Measurements from ENCODE around the gene ABHD16B. TPM values are rescaled to one million over a fixed set of nuclear protein-coding genes. Genes with fewer than 3 reads are reported as not detected.
"Not testable (repeated sequence)": the region's sequence is repeated elsewhere in the genome, so short reads cannot be mapped to it uniquely, and the experiment has no call there.

Gene ABHD16B
- polyA plus RNA-seq, 1 experiment: not detected

- Histone ChIP-seq H3K27ac (ENCODE audit: low read depth, low read length) (no peak overlapping the region), H3K9me3 (ENCODE audit: control insufficient read depth, insufficient read depth, low read length) (no peaks in the 10 kb centered on the region), H3K4me3 (ENCODE audit: low read depth, low read length) (no peak overlapping the region), H3K27me3 (ENCODE audit: control insufficient read depth, insufficient read depth, low read length) (no peaks in the 10 kb centered on the region)
- CTCF ChIA-PET: no interaction called here
- POLR2A ChIA-PET: interaction anchor here (0.9 to 1.3 kb wide), 2 partner anchors 15 to 17 kb away, joined by 3 read pairs; no protein-coding TSS in a partner anchor
- no peak for TF ChIP-seq CTCF (IDR thresholded peaks at IDR 0.05; ENCODE audit: low read depth, low read length)
- DNase-seq (ENCODE audit: low read depth, low spot score): no peak
Observed at GRCh38 chr20:63878899-63879663, 17.8 kb downstream of the ABHD16B start.

- H3K9me3 ChIP-seq (ENCODE audit: control insufficient read depth, insufficient read depth, low read length); DNase-seq (ENCODE audit: low read depth, low spot score); CTCF ChIA-PET; H3K27me3 ChIP-seq (ENCODE audit: control insufficient read depth, insufficient read depth, low read length); H3K4me3 ChIP-seq (ENCODE audit: low read depth, low read length); POLR2A ChIA-PET; H3K27ac ChIP-seq (ENCODE audit: low read depth, low read length): not testable (repeated sequence)
Observed at GRCh38 chr20:63880901-63881300, 19.6 kb downstream of the ABHD16B start.

GRCh38 chr20:63881451-63882226 is 20.3 kb downstream of the ABHD16B start:
- Histone ChIP-seq H3K9me3 (ENCODE audit: control insufficient read depth, insufficient read depth, low read length) (no peaks in the 10 kb centered on the region), H3K4me3 (ENCODE audit: low read depth, low read length) (no peak overlapping the region), H3K27ac (ENCODE audit: low read depth, low read length) (no peak overlapping the region), H3K27me3 (ENCODE audit: control insufficient read depth, insufficient read depth, low read length) (no peaks in the 10 kb centered on the region)
- ChIA-PET CTCF (no interaction called here), POLR2A (interaction anchor here (1.1 kb wide), 1 partner anchor 17 kb away, joined by 4 read pairs; the partner anchor contains the start of gene TPD52L2)
- no peak for TF ChIP-seq CTCF (IDR thresholded peaks at IDR 0.05; ENCODE audit: low read depth, low read length)
- no peak for DNase-seq (ENCODE audit: low read depth, low spot score)

GRCh38 chr20:63882257-63883200 is 21.2 kb downstream of the ABHD16B start:
- H3K4me3 ChIP-seq (ENCODE audit: low read depth, low read length): no peak overlapping the region
- CTCF ChIA-PET: no interaction called here
- H3K9me3 ChIP-seq (ENCODE audit: control insufficient read depth, insufficient read depth, low read length): no peaks in the 10 kb centered on the region
- POLR2A ChIA-PET: interaction anchor here (1.1 kb wide), 1 partner anchor 18 kb away, joined by 4 read pairs; the partner anchor contains the start of gene TPD52L2
- no peak for TF ChIP-seq CTCF (IDR thresholded peaks at IDR 0.05; ENCODE audit: low read depth, low read length)
- no peak for DNase-seq (ENCODE audit: low read depth, low spot score)
- H3K27ac ChIP-seq (ENCODE audit: low read depth, low read length): no peak overlapping the region
- no peaks in the 10 kb centered on the region for H3K27me3 ChIP-seq (ENCODE audit: control insufficient read depth, insufficient read depth, low read length)

GRCh38 chr20:63883201-63883593 is 21.9 kb downstream of the ABHD16B start:
- H3K4me3 ChIP-seq (ENCODE audit: low read depth, low read length): no peak overlapping the region
- no peak for DNase-seq (ENCODE audit: low read depth, low spot score)
- no peak overlapping the region for H3K27ac ChIP-seq (ENCODE audit: low read depth, low read length)
- H3K9me3 ChIP-seq (ENCODE audit: control insufficient read depth, insufficient read depth, low read length): no peaks in the 10 kb centered on the region
- no peaks in the 10 kb centered on the region for H3K27me3 ChIP-seq (ENCODE audit: control insufficient read depth, insufficient read depth, low read length)
- ChIA-PET POLR2A (no interaction called here), CTCF (no interaction called here)
- TF ChIP-seq CTCF (IDR thresholded peaks at IDR 0.05; ENCODE audit: low read depth, low read length): no peak

All from AG04450 (cell line).